Endodermal cell (in vitro differentiated cells): ENCODE data around the gene OMP. TPM values are rescaled to one million over a fixed set of nuclear protein-coding genes. Genes with fewer than 3 reads are reported as not detected.

ENCODE experiments used
- DNase-seq: peaks from one replicate; pipeline ENCODE4 v3.0.0-alpha.2; 2017
- H3K27ac ChIP-seq: 2 replicates; pipeline ENCODE4 v1.5.1; 2013; ENCODE audit warnings: mild to moderate bottlenecking, low read depth, low read length, moderate library complexity
- H3K27me3 ChIP-seq: 2 replicates; pipeline ENCODE4 v1.6.1; 2013; ENCODE audit warnings: mild to moderate bottlenecking, low read length, moderate library complexity; ENCODE audit not compliant: insufficient read depth, control insufficient read depth, poor library complexity, severe bottlenecking
- H3K36me3 ChIP-seq: 2 replicates; pipeline ENCODE4 v1.7.0; 2013; ENCODE audit warnings: mild to moderate bottlenecking, low read length, moderate library complexity; ENCODE audit not compliant: control insufficient read depth, insufficient read depth
- H3K4me1 ChIP-seq: one replicate; pipeline ENCODE4 v1.7.0; 2013; ENCODE audit warnings: low read length; ENCODE audit not compliant: control insufficient read depth, insufficient read depth
- H3K4me3 ChIP-seq: 2 replicates; pipeline ENCODE4 v1.5.1; 2013; ENCODE audit warnings: mild to moderate bottlenecking, low read length, moderate library complexity
- H3K9ac ChIP-seq: 2 replicates; pipeline ENCODE4 v1.6.1; 2013; ENCODE audit warnings: mild to moderate bottlenecking, low read length, moderate library complexity; ENCODE audit not compliant: poor library complexity, severe bottlenecking; ENCODE audit errors: extremely low read depth
- H3K9me3 ChIP-seq: 2 replicates; pipeline ENCODE4 v1.6.1; 2013; ENCODE audit warnings: mild to moderate bottlenecking, low read length, moderate library complexity; ENCODE audit not compliant: control insufficient read depth
- H3K27ac Mint-ChIP-seq: 2 replicates; pipeline ENCODE4 v1.8.0; 2020; ENCODE audit warnings: mixed read lengths
- H3K27me3 Mint-ChIP-seq: 2 replicates; pipeline ENCODE4 v1.8.0; 2021; ENCODE audit warnings: mild to moderate bottlenecking, mixed read lengths; ENCODE audit not compliant: insufficient read depth
- H3K36me3 Mint-ChIP-seq: 2 replicates; pipeline ENCODE4 v1.8.0; 2020; ENCODE audit warnings: low read depth, mixed read lengths
- H3K4me1 Mint-ChIP-seq: 2 replicates; pipeline ENCODE4 v1.8.0; 2020; ENCODE audit warnings: mixed read lengths
- H3K4me3 Mint-ChIP-seq: 2 replicates; pipeline ENCODE4 v1.8.0; 2020; ENCODE audit warnings: mild to moderate bottlenecking, moderate library complexity, mixed read lengths
- H3K9me3 Mint-ChIP-seq: 2 replicates; pipeline ENCODE4 v1.8.0; 2020; ENCODE audit warnings: mild to moderate bottlenecking, mixed read lengths
- WGBS, 2 experiments: methylation state at CpG; one replicate each; pipeline versions ENCODE4 v1.1.5 to v1.1.7; 2013; ENCODE audit warnings: missing lambda C conversion rate in 2 of 2, mixed read lengths in 1 of 2; ENCODE audit not compliant: insufficient coverage in 1 of 2, insufficient read length in 1 of 2; 5-methylcytosine and 5-hydroxymethylcytosine counted together
- total RNA-seq, 2 donors: library from RNA; stranded (reverse); fragmentation: NEBNext Ultra II Directional in 1 of 2; extraction: Animal tissue kit (Norgen Biotek cat#: 25700) in 1 of 2; gene quantifications; 2 replicates in 1 of 2; 3 replicates in 1 of 2; pipeline ENCODE4 v1.2.1, GENCODE V29; 2021
- TF ChIP-seq, protein P1 (sequence below): fragments of 200-600 bp; sonication (generic); conservative IDR thresholded peaks from 2 replicates; pipeline ENCODE4 v1.5.0; 2021; ENCODE audit warnings: antibody characterized with exemption, mild to moderate bottlenecking

OMP gene
- total RNA-seq, 2 donors from 2014 or later = 1.6 to 1.7 TPM

DNA sequence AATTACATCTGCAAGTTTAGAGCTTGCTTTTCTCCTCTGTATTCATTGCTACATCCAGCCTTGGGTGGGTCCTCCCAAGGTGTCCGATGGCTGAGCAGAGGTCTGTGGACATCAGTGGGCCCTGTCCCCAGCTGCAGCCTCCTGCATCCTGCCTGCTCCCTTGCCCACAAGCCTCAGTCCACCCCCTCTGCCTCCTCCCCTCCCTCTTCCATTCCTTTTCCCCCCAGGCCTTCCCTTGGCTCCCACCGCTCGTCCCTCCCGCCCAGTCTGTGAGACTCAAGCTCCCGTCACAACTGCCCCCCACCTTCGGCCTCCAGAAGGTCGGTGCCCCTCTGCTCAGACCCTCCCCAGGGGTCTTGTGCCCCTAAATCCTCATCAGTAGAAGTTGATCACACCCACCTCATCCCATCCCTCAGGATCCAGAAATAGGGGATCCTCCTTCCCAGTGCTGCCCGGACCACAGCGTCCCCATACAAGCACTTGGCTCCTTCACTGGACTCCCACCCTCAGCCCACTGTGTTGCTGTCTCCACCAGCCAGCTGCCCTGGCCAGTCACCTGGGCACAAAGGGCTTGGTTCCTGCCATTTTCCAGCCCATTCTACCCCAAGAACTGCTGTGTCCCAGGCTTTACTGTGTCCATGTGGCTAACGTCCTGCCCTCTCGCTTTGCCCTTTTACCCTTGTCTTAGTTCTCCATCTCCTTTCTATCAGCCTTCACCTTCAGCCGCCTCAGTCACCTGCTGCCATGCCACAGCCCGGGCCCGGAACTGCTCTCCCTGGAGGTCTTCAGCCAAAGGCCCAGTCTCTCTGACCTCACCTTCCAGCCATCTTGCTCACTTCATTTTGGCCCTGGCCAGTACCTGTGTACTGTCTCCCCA is 2.2 kb upstream of the OMP start:
- DNase-seq = no peak
- H3K36me3 Mint-ChIP-seq = peaks cover 9% of the 10 kb centered on the region
- peaks cover 19% of the 10 kb centered on the region for H3K9me3 Mint-ChIP-seq
- H3K9me3 ChIP-seq = no peaks in the 10 kb centered on the region
- no peak overlapping the region for H3K27ac Mint-ChIP-seq
- TF ChIP-seq, protein P1, sequence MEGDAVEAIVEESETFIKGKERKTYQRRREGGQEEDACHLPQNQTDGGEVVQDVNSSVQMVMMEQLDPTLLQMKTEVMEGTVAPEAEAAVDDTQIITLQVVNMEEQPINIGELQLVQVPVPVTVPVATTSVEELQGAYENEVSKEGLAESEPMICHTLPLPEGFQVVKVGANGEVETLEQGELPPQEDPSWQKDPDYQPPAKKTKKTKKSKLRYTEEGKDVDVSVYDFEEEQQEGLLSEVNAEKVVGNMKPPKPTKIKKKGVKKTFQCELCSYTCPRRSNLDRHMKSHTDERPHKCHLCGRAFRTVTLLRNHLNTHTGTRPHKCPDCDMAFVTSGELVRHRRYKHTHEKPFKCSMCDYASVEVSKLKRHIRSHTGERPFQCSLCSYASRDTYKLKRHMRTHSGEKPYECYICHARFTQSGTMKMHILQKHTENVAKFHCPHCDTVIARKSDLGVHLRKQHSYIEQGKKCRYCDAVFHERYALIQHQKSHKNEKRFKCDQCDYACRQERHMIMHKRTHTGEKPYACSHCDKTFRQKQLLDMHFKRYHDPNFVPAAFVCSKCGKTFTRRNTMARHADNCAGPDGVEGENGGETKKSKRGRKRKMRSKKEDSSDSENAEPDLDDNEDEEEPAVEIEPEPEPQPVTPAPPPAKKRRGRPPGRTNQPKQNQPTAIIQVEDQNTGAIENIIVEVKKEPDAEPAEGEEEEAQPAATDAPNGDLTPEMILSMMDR = no peak
- H3K4me3 Mint-ChIP-seq = no peak overlapping the region
- H3K36me3 ChIP-seq = no peaks in the 10 kb centered on the region
- no peak overlapping the region for H3K4me3 ChIP-seq
- H3K27me3 Mint-ChIP-seq = no peaks in the 10 kb centered on the region
- 87 to 95% methylated on average over 6 to 14 of the region's 14 CpGs for WGBS, 2 experiments
- no peak overlapping the region for H3K27ac ChIP-seq
- H3K27me3 ChIP-seq = no peaks in the 10 kb centered on the region
- H3K4me1 ChIP-seq = no peaks in the 10 kb centered on the region
- peaks cover 10% of the 10 kb centered on the region for H3K4me1 Mint-ChIP-seq
- no peak overlapping the region for H3K9ac ChIP-seq

DNA sequence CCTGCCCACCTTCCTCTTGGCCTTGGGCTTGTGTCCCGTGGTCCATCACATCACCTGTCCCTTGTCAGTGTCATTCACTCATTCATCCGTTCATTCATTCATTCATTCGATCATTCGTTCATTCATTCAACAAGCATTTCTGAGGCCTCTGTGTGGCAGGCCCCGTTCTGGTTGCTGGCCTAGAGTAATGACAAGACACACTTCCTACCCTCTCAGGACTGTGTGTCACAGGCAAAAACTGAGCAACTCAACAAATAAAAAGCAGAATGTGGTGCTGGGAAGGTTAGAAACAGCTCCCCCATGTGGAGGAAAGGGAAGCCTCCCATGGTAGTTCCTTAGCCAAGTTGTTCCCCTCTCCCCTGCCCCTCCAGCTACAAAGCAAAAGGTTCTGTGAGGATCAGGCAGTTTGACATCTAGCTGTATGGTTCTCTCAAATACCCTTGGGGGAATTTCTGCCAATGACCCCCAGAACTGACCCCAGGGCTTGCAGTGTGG is 1.6 kb upstream of the OMP start:
- H3K36me3 Mint-ChIP-seq = peaks cover 9% of the 10 kb centered on the region
- H3K4me3 Mint-ChIP-seq = no peak overlapping the region
- H3K4me3 ChIP-seq = no peak overlapping the region
- whole genome bisulfite sequencing, 2 experiments = 67 to 94% methylated on average over 1 to 5 of the region's 5 CpGs
- no peak overlapping the region for H3K27ac Mint-ChIP-seq
- peaks cover 19% of the 10 kb centered on the region for H3K9me3 Mint-ChIP-seq
- no peaks in the 10 kb centered on the region for H3K27me3 Mint-ChIP-seq
- no peak overlapping the region for H3K27ac ChIP-seq
- no peak overlapping the region for H3K9ac ChIP-seq
- H3K9me3 ChIP-seq = no peaks in the 10 kb centered on the region
- H3K36me3 ChIP-seq = no peaks in the 10 kb centered on the region
- H3K4me1 Mint-ChIP-seq = peaks cover 6% of the 10 kb centered on the region
- TF ChIP-seq, protein P1 = peak; percentile 82
- DNase-seq = peak; percentile 69
- no peaks in the 10 kb centered on the region for H3K4me1 ChIP-seq
- H3K27me3 ChIP-seq = no peaks in the 10 kb centered on the region

DNA sequence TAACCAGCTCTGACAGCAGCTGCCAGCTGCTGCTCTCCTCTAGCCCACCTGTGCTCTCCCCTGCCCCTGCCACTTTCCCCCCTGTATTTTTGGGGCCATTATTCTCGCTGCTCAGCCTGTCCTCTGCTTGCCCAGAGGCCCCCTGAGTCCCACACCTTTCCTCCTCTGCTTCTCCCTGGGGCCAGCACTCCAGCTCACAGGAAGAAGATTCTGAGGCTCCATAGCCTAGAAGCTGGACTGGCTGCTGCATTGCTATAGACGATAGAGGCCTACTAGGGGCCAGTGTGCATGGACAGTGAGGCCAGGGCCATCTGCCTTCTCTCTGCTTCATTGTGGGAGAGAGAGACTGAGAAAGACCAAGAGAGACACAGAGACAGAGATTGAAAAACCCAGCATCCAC is 679 bp downstream of the OMP start:
- H3K4me1 Mint-ChIP-seq = no peaks in the 10 kb centered on the region
- no peaks in the 10 kb centered on the region for H3K36me3 ChIP-seq
- TF ChIP-seq, protein P1 = no peak
- no peak overlapping the region for H3K27ac ChIP-seq
- DNase-seq = no peak
- H3K9ac ChIP-seq = no peak overlapping the region
- H3K4me3 ChIP-seq = no peak overlapping the region
- H3K36me3 Mint-ChIP-seq = peaks cover 9% of the 10 kb centered on the region
- H3K4me1 ChIP-seq = no peaks in the 10 kb centered on the region
- 92% methylated on average over 2 of the region's 2 CpGs; no CpG with 5 or more reads in 1 of the 2 experiments for WGBS, 2 experiments
- no peaks in the 10 kb centered on the region for H3K9me3 ChIP-seq
- no peak overlapping the region for H3K4me3 Mint-ChIP-seq
- no peaks in the 10 kb centered on the region for H3K27me3 ChIP-seq
- H3K27me3 Mint-ChIP-seq = no peaks in the 10 kb centered on the region
- H3K27ac Mint-ChIP-seq = peak overlapping the region; percentile 40
- H3K9me3 Mint-ChIP-seq = peaks cover 17% of the 10 kb centered on the region
